SU-DHL-6 (cell line): ENCODE data around the gene ABCA6.

Experiments used
- H2AFZ ChIP-seq: fragments of 200-600 bp; sonication (generic); 2 replicates; pipeline ENCODE4 v1.6.1; 2014; ENCODE audit warnings: low read depth, mild to moderate bottlenecking, moderate library complexity, mixed read lengths, antibody characterized with exemption, low read length; ENCODE audit not compliant: severe bottlenecking
- H3F3A ChIP-seq: fragments of 200-600 bp; shearing (Covaris generic); 2 replicates; pipeline ENCODE4 v1.6.0; 2016; ENCODE audit warnings: antibody characterized with exemption, mild to moderate bottlenecking; ENCODE audit not compliant: insufficient read depth
- H3K27ac ChIP-seq: fragments of 200-600 bp; sonication (generic); 2 replicates; pipeline ENCODE4 v1.5.1; 2016; ENCODE audit warnings: low read depth, mild to moderate bottlenecking, low read length, moderate library complexity, mixed read lengths
- H3K27me3 ChIP-seq: fragments of 200-600 bp; sonication (generic), shearing (Covaris generic); 2 replicates; pipeline ENCODE4 v1.6.0; 2014; ENCODE audit warnings: mild to moderate bottlenecking, low read length
- H3K36me3 ChIP-seq: fragments of 200-600 bp; sonication (generic); 2 replicates; pipeline ENCODE4 v1.6.1; 2014; ENCODE audit warnings: mild to moderate bottlenecking, low read length, mixed read lengths
- H3K4me2 ChIP-seq: fragments of 300-600, 200-600 bp; shearing (Covaris generic), sonication (generic); 2 replicates; pipeline ENCODE4 v1.6.0; 2014; ENCODE audit warnings: low read length, low read depth, mild to moderate bottlenecking; ENCODE audit not compliant: poor library complexity, severe bottlenecking
- H3K4me3 ChIP-seq: fragments of 200-600 bp; sonication (generic); 2 replicates; pipeline ENCODE4 v1.5.1; 2014; ENCODE audit warnings: antibody characterized with exemption, low read length, mild to moderate bottlenecking, mixed read lengths; ENCODE audit not compliant: insufficient read depth, poor library complexity, severe bottlenecking
- H3K79me2 ChIP-seq: fragments of 200-600 bp; sonication (generic); 2 replicates; pipeline ENCODE4 v1.6.1; 2014; ENCODE audit warnings: mild to moderate bottlenecking, low read length, moderate library complexity; ENCODE audit not compliant: insufficient read depth
- H3K9ac ChIP-seq: fragments of 200-600 bp; sonication (generic); 2 replicates; pipeline ENCODE4 v1.7.0; 2014; ENCODE audit warnings: mild to moderate bottlenecking, low read length
- H3K9me2 ChIP-seq: fragments of 200-600 bp; sonication (generic); replicated peaks from 2 replicates; pipeline ENCODE4 v1.6.1; 2014; ENCODE audit warnings: low read length; ENCODE audit not compliant: insufficient read depth
- H3K9me3 ChIP-seq: fragments of 200-600 bp; sonication (generic); 2 replicates; pipeline ENCODE4 v1.6.1; 2014; ENCODE audit warnings: low read length, mixed read lengths; ENCODE audit not compliant: insufficient read depth
- H4K20me1 ChIP-seq: fragments of 200-600 bp; sonication (generic); 2 replicates; pipeline ENCODE4 v1.6.1; 2014; ENCODE audit warnings: low read depth, mild to moderate bottlenecking, antibody characterized with exemption, low read length, moderate library complexity, mixed read lengths
- EZH2phosphoT487 ChIP-seq: fragments of 200-600 bp; sonication (generic), shearing (Covaris generic); conservative IDR thresholded peaks from 2 replicates; pipeline ENCODE4 v1.6.1; 2018; ENCODE audit warnings: mild to moderate bottlenecking, antibody characterized with exemption, low read length, moderate library complexity, mixed read lengths
- TF ChIP-seq, protein P1 (sequence below): fragments of 200-600 bp; sonication (generic); IDR thresholded peaks from one replicate; pipeline ENCODE4 v1.5.1; 2017; ENCODE audit warnings: antibody characterized with exemption, mild to moderate bottlenecking, low read length, moderate library complexity; ENCODE audit not compliant: insufficient read depth, poor library complexity, severe bottlenecking

The ABCA6 gene

GRCh38 chr17:69098625-69099024 lies 43.1 kb downstream of the ABCA6 start:
- no peak for TF ChIP-seq EZH2phosphoT487
- TF ChIP-seq, protein P1, sequence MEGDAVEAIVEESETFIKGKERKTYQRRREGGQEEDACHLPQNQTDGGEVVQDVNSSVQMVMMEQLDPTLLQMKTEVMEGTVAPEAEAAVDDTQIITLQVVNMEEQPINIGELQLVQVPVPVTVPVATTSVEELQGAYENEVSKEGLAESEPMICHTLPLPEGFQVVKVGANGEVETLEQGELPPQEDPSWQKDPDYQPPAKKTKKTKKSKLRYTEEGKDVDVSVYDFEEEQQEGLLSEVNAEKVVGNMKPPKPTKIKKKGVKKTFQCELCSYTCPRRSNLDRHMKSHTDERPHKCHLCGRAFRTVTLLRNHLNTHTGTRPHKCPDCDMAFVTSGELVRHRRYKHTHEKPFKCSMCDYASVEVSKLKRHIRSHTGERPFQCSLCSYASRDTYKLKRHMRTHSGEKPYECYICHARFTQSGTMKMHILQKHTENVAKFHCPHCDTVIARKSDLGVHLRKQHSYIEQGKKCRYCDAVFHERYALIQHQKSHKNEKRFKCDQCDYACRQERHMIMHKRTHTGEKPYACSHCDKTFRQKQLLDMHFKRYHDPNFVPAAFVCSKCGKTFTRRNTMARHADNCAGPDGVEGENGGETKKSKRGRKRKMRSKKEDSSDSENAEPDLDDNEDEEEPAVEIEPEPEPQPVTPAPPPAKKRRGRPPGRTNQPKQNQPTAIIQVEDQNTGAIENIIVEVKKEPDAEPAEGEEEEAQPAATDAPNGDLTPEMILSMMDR = no peak
- no peak overlapping the region for H3K4me3 ChIP-seq
- no peaks in the 10 kb centered on the region for H3K9me3 ChIP-seq
- no peak overlapping the region for H2AFZ ChIP-seq
- H3K9ac ChIP-seq = no peak overlapping the region
- no peaks in the 10 kb centered on the region for H4K20me1 ChIP-seq
- no peak overlapping the region for H3K27ac ChIP-seq
- no peaks in the 10 kb centered on the region for H3F3A ChIP-seq
- H3K9me2 ChIP-seq = no peaks in the 10 kb centered on the region
- no peaks in the 10 kb centered on the region for H3K79me2 ChIP-seq
- H3K27me3 ChIP-seq = no peaks in the 10 kb centered on the region
- H3K36me3 ChIP-seq = no peaks in the 10 kb centered on the region
- no peak overlapping the region for H3K4me2 ChIP-seq

DNA sequence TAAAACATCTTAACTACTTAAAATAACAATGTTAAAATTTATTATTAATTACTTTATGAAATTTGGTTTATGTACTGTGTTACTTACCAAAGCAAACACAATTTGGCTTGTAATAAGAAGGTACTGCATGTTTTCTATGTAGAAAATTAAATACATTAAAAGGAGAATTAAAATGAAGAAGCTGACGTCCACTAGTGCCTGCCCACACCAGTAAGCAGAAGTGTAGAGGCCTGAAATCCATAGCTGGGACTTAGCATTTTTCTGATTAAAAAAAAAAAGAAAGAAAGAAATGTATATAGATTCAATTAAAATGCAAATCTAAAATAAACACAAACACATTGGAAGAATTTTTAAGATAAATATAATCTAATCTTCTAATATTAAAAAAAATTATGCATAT lies 45.2 kb downstream of the ABCA6 start:
- H3K27ac ChIP-seq = no peak overlapping the region
- no peak overlapping the region for H2AFZ ChIP-seq
- H3K27me3 ChIP-seq = no peaks in the 10 kb centered on the region
- no peak for TF ChIP-seq EZH2phosphoT487
- TF ChIP-seq, protein P1 = no peak
- no peaks in the 10 kb centered on the region for H3F3A ChIP-seq
- H4K20me1 ChIP-seq = no peaks in the 10 kb centered on the region
- H3K9ac ChIP-seq = no peak overlapping the region
- H3K4me3 ChIP-seq = no peak overlapping the region
- no peaks in the 10 kb centered on the region for H3K79me2 ChIP-seq
- H3K9me3 ChIP-seq = no peaks in the 10 kb centered on the region
- no peak overlapping the region for H3K4me2 ChIP-seq
- H3K36me3 ChIP-seq = no peaks in the 10 kb centered on the region
- H3K9me2 ChIP-seq = no peaks in the 10 kb centered on the region

GRCh38 chr17:69093995-69094394 lies 47.7 kb downstream of the ABCA6 start:
- H4K20me1 ChIP-seq = no peaks in the 10 kb centered on the region
- H3K9me2 ChIP-seq = no peaks in the 10 kb centered on the region
- H3K79me2 ChIP-seq = no peaks in the 10 kb centered on the region
- no peak overlapping the region for H3K4me2 ChIP-seq
- no peak overlapping the region for H3K9ac ChIP-seq
- no peaks in the 10 kb centered on the region for H3K27me3 ChIP-seq
- no peak overlapping the region for H3K4me3 ChIP-seq
- no peaks in the 10 kb centered on the region for H3F3A ChIP-seq
- H3K27ac ChIP-seq = no peak overlapping the region
- H3K9me3 ChIP-seq = no peaks in the 10 kb centered on the region
- H2AFZ ChIP-seq = no peak overlapping the region
- TF ChIP-seq, protein P1 = no peak
- no peak for TF ChIP-seq EZH2phosphoT487
- H3K36me3 ChIP-seq = no peaks in the 10 kb centered on the region
